ENCODE results near the gene ABHD15.

ABHD15 gene

GRCh38 chr17:29514792-29515191, 52.0 kb downstream of the ABHD15 start:
- DNase-seq: no peak

- no peak for DNase-seq
Measured at GRCh38 chr17:29510953-29511352, 55.9 kb downstream of the ABHD15 start.

Measured in activated CD4-positive, alpha-beta T cell treated with anti-CD3 and anti-CD28 coated beads for 4 hours (primary cell).